ENCODE measurements around the gene DOCK10.
"Not testable (repeated sequence)": the region's sequence is repeated elsewhere in the genome, so short reads cannot be mapped to it uniquely, and the experiment has no call there.

DOCK10 gene

DNA sequence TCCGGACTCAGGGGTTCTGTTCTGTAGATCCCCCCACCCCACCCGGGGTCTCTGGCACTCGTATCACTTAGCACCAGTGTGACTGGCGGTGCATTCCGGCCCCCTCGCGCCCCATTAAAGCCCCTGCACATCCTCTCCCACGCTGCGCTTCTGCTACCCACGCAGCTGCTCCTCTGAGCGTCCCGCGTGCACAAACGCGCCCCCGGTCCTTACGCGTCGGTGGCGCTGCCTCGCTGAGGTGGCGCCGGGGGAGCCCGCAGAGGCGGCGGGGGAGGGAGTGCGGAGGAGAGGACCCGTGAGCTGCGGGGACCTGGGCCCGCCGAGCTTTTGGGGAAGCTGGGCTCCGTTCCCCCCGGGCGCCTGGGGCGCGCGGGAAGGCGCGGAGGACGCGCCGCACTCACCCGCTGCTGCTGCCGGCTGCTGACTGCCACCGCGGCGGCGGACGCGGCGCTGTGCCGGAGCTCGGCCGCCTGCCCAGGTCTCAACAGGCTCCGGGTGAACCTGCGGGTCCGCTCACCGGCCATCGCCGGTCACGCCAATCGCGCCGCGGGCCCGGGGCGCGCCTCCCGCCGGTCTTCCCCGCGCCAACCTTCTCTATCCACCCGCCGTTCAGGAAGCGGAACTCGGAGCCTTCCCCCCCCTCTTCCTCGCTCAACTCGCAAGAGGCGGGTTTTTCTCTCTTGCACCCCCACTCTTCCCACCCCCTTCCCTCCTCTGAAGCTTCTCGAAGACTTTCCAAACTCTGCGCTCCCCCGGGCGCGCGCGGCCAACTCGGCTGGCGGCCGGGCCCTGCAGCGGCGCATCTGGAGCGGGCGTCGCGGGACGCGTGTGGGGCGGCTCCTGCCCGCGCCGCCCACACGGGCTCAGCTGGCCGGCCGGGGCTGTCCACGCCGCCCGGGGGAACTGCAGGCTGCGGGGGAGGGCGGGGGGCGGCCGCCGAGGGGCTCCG lies at the start of gene DOCK10:
Gene DOCK10 (minus strand): TSS at position 618 of the 949 bp plus-strand sequence. CDS start 94 bp downstream, at position 524.
- peak in 2 of 3 donors; percentile 20 to 21 for DNase-seq (ENCODE audit: low read depth in 2 of 3, low spot score in 1 of 3)

DNA sequence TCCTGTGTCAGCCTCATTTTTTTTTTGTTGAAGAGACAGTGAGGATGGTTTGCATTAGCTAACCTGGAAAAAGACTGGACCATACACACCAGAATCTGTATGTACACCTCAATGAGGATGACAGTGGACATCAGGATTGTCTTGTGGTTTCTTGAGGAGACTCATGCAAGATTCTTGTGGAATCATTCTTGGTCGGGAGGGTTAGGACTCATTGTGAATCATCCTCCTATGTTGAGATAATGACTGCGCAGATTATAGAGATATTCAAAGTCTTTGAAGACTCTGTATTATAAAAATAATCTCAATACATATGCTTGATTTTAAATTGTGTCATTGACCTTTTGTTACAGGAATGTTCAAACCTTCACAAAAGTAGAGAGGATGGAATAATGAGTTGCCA lies 49.1 kb upstream of the DOCK10 start:
- no peak for DNase-seq (ENCODE audit: low read depth in 2 of 3, low spot score in 1 of 3)

DNA sequence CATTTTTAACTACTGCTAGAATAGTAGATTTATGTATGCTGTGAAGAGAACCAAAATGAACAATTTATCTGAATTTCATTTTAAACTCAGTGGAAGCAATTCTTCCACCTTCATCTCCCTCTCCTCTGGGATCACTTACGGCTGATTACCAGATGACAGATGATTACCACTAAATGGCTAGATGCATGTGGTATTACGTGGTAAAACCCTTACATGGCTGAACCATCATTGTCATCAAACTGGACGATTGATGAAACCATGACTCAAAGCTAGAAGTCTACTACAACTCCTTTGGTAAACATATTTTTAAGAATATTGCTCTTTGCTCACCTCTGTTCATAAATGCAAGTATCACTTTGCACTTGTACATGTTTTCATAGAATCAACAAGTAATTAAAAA lies 48.5 kb upstream of the DOCK10 start:
- DNase-seq (ENCODE audit: low read depth in 2 of 3, low spot score in 1 of 3) = no peak

DNA sequence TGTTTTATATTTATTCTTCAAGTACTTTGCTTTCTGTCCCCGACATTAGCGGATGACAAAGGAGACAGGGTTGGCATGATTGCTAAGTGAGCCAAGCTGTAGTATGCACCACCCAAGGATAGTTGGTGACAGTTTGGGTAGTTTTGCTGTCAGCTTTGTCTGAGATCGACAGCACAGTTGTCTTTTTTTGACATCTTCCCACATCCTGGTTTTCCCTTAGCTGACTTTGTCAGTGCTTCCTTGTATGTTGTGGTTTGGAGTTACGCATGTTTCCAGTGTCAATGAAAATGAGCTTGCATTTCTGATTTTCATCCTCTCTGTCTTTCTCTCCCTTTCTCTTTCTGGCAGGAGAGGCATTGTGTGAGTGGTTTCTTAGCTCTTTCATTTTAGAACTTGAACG lies 44.6 kb upstream of the DOCK10 start:
- DNase-seq (ENCODE audit: low read depth in 2 of 3, low spot score in 1 of 3) = no peak

DNA sequence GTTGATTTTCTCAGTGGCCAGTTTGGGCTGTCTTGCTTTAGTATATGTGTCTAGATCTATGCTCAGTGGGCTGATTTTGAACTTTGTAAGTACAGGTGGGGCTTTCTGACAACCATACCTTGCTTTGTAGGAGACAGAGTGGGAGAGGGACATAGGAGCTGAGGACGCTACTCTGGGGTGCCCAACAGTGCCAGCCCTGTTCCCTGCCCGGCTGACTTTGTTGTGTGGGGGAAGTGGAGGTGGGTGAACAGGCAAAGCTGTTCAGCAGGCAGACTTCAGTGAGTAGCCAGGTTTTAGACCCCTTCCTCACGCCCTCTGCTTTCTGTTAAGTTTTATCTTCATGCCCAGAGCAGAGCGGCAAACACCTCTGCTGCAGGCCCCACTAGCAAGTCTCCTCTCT lies 44.2 kb upstream of the DOCK10 start:
- no peak for DNase-seq (ENCODE audit: low read depth in 2 of 3, low spot score in 1 of 3)

DNA sequence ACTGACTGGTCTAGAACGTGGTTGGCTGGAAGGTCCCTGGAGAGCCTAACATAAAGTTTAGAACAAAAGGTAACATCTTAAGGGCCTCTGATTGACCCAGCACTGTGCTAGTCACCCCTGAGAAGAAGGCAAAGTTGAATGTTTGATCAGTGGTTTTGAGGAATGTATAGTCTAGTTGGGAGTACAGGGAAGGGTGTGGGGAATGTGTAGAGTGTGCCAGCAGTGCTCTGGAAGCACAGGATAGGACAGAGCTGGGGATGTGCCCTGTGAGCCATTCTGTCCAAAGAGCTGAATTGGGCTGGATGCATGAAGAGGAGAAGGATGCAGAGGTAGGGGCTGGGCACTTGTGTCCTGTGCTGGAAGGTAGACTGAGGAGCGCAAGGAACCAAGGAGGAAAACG lies 41.0 kb upstream of the DOCK10 start:
- no peak for DNase-seq (ENCODE audit: low read depth in 2 of 3, low spot score in 1 of 3)

DNA sequence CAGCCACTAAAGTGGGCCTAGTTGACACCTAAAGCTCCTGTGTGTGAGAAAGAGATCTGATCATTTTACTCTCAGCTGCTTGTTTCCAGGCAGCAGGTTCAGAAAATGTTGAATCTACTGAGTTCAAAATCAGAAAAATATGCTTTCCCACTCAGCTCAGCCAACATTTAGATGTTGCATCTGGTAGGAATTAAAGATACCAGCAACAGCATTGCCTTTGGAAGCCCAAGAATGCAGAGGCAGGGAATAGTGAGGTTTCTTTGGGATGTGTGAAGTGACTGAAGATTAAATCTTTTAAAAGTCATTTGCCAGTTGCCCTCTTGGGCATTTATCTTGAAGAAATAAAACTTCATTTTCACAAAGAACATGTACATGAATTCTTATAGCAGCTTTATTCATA lies 33.9 kb upstream of the DOCK10 start:
- no peak for DNase-seq (ENCODE audit: low read depth in 2 of 3, low spot score in 1 of 3)

DNA sequence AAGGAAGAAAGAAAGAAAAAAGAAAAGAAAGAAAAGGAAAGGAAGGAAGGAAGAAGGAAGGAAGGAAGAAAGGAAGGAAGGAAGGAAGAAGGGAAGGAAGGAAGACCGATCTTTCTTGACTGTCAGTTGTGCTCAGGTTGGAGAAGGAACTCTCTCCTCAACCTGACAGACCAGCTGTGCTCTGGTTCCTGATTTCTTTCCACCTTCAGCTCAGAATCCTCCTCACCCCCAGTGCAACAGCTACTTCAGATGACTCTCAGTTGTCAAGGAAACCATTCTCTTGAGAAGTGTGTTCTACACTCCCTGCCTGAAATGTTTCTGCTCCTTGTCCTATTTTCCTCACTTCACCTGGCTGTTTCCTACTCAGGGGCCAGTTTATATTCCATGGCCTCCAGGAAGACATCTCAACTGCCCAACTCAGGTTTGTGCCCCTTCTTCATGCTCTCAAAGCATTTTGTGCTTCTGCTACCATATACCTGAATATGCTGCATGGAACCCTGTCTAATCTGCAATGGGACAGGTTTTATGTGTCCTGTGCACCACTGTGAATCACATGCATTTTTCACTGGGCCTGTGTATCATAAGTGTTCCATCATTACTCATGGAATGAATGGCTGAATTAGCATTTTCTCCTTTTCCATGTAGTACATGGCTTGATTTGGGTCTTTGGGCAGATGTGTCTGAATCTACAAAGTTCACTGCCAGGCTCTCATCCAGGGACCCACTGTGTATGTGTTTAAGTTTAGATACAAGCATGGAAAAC lies 32.8 kb upstream of the DOCK10 start:
- DNase-seq (ENCODE audit: low read depth in 2 of 3, low spot score in 1 of 3) = no peak

DNA sequence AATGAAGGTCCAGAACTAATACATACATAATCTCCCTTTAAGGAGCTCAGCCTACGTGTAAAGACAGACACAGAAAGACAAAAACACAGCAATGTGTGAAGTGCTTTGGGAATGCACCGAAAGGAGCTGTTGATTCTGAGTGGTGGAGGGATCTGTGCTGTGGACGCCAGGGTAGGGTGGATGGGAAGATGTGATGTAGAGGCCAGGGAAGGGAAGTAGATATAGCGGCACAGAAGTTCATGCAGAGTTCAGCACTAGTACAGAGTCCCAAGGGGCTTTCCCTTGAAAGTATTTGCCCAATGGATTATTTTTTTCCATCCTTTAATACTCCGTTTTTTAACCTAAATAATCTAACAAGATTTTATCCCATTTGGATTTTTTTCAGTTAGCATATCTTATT lies 32.1 kb upstream of the DOCK10 start:
- DNase-seq (ENCODE audit: low read depth in 2 of 3, low spot score in 1 of 3) = no peak

DNA sequence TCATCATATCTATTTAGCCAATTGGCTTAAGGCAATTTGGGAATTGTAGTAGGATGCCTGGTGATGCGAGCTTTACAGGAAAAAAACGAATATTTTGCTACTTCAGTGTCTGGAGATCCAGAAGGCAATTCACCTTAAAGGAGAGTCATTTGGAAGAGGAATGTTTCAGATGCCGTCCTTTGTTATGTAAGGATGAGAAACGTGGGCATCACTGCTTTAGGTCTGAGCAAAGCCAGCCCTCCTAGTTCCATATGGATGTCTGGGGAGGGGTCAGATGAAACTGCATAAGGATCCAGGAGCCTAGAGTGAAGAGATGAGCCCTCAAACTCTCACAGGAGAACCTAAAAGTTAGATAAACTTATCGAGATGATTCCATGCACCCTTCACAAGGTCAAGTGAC lies 30.9 kb upstream of the DOCK10 start:
- no peak for DNase-seq (ENCODE audit: low read depth in 2 of 3, low spot score in 1 of 3)

DNA sequence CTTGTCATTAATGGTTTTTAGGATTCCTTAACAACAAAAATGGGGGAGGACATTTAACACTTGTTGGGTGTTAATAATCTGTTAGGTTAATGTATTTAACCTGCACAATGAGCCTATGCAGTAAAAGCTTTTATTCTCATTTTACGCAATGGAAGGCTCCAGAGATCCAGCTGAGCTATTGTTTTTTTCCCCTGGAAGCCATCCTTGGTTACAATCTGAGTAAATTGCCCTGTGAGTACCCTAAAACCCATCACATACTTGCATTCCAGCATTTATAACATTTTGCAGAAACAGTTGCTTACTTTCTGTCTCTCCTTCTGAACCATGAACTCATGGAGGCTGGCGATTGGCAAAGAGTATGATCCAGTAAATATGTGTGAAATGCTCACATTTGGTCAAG lies 30.2 kb upstream of the DOCK10 start:
- no peak for DNase-seq (ENCODE audit: low read depth in 2 of 3, low spot score in 1 of 3)

DNA sequence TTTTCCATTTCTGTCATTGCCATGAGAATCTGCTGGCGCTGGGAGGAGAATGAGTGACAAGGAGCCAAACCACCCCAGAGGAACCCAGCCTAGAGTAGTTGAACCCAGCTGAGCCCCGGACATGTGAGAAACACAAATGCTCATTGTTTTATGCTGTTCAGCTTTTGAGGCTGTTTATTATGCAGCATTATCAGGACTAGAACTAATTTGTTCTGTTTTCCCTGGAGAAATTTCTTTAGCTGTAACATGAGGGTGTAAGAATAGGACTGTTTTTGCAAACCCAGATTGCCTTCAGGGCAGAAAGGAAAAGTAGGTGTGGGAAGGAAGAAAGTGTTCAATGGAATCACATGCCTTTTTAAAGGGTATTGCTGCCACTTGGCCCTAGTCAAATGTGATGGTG lies 28.5 kb upstream of the DOCK10 start:
- DNase-seq (ENCODE audit: low read depth in 2 of 3, low spot score in 1 of 3) = no peak

DNA sequence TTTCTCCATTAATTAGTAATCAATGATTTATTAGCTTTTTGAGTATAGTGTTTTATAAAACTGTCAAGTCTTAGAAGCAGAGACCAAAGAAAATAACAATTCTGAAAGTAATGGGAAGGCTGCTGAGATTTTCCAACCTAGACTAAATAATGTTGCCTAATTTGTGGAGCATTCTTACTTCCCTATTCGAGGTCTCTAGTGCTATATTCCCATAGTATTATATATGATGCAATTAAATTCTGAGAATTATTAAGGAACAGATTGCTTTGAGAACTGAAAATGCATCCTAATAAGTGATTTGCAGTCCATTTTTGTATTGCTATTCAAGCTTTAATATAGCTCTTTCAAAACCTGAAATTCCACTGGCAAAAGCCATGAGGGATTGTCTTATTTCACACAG lies 27.7 kb upstream of the DOCK10 start:
- no peak for DNase-seq (ENCODE audit: low read depth in 2 of 3, low spot score in 1 of 3)

DNA sequence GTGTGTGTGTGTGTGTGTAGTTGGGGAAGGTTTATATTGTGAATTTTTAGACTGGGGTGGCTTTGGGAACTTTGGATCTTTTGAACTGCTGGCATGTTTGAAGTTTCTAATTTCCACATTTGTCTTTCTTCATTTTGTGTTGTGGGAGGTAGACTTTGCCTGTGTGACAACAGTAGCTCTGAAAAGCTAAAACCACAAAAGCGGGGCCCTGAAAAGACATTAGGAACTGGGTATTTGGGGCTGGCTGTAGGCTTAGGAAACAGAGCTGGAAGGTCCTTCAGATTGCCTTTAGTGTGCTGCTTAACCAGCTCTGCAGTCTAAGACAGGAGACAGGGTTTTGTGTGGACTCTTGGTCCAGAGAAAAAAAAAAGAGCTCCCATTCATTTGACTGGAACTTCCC lies 27.2 kb upstream of the DOCK10 start:
- no peak for DNase-seq (ENCODE audit: low read depth in 2 of 3, low spot score in 1 of 3)

DNA sequence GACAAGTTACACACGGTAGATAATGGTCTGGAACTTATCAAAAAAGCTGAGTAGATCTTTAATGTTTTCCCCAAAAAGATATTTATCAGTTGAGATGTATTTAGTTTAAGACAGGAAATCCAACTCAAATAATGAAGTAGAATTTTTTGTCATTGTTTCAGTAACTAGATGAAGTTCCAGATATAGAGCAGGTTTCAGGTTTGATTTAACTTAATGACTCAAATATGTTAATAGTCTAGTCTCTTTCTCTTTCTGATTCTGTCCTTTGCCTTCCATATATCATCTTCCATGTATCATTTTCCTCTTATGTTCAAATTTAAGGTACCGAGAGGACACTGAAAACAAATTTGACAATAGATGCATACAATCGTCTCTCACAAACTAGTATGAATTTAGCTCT lies 23.6 kb upstream of the DOCK10 start:
- DNase-seq (ENCODE audit: low read depth in 2 of 3, low spot score in 1 of 3) = no peak

DNA sequence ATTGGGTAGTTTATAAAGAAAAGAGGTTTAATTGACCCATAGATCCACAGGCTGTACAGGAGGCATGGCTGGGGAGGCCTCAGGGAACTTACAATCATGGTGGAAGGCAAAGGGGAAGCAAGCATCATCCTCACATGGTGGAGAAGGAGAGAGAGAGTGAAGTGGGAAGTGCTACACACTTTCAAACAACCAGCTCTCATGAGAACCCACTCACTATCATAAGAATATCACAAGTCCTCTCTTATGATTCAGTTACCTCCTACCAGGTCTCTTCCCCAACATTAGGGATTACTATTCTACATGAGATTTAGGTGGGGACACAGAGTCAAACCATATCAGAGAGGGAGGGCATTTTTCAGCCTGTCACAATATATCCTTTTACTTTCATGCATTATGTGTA lies 22.7 kb upstream of the DOCK10 start:
- DNase-seq (ENCODE audit: low read depth in 2 of 3, low spot score in 1 of 3) = no peak

DNA sequence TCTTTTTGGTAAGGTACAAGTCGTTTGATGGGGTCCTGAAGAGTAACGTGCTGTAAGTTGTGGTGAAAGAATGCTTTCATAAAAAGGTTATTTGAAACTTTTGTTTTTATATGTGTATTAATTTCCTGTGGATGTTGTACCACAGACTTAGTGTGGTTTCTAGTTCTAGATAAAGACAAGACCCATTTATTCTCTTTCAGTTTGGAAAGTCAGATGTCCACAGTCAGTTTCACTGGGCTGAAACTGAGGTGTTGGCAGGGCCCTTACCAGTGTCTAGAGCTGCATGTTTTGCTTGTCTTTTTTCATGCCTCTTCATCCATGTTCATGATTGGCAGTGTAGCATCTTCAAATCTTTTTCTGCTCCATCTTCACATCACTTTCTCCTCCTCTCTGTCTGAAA lies 22.1 kb upstream of the DOCK10 start:
- no peak for DNase-seq (ENCODE audit: low read depth in 2 of 3, low spot score in 1 of 3)

DNA sequence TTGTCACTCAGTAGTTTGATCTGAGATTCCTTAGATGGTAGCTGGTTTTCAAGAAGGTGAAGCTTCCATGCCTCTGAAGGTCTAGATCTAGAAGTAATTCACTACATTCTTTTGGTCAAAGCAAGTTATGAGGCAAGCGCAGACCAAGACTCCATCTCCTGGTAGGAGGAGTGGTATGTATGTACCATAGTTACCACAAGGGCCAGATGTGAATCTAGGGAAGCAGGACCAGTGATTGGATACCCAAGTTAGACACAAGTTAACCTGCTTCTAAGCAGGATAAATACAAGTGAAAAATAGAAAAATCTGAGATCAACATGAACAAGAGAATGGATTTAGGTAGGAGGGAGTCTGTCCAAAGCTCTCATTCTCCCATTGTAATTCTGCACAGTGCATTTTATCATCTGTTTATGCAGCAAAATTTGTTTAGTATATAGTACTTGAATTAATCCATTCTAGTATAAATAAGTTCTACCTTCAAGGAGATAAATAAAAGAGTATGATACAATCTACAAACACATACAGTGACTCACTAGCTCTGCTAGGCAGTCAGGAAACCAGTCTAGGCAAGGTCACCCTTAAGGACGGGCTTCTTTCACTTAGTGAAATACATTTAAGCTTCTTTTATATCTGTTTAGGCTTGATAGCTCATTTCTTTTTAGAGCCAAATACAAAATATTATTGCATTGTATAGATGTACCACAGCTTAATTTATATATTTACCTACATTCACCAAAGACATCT lies 14.2 kb upstream of the DOCK10 start:
- DNase-seq (ENCODE audit: low read depth in 2 of 3, low spot score in 1 of 3) = no peak

DNA sequence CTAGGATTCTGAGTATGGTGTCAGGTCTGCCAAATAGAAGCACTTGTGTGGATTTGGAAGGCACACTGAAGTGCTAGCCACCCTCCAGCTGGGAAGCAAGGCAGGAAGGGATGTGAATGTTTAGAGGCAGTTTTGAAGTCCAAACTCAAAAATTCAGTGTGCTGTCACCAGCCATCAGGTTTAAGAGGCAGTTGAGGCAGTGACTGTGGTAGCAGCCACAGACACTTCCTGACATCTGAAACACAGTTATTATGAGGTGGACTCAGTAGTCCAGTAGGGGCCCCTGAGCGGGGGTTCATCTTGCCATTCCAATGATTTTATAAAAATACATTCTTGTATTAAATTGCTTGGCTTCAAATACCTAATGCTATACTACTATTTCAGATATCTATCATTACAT lies 13.4 kb upstream of the DOCK10 start:
- DNase-seq (ENCODE audit: low read depth in 2 of 3, low spot score in 1 of 3) = no peak

DNA sequence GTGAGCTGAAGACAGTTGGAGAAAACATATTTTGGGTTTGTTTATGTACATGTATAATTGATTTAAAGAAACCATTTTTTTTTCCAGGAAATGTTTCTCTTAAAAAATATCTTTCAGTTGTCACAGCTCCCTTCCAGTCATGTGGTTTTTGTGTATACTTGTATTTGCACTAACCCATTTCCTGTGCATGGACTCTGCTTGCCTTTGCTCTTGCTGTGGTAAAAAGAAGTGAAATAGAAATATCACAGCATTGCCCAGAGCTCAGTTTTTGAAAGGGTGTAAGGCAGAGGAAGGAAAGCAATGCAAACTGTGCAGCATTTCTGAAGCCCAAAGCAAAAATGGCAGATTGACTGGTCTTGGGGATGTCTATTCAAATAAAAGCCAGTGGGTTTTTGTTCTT lies 10.4 kb upstream of the DOCK10 start:
- DNase-seq (ENCODE audit: low read depth in 2 of 3, low spot score in 1 of 3) = no peak

DNA sequence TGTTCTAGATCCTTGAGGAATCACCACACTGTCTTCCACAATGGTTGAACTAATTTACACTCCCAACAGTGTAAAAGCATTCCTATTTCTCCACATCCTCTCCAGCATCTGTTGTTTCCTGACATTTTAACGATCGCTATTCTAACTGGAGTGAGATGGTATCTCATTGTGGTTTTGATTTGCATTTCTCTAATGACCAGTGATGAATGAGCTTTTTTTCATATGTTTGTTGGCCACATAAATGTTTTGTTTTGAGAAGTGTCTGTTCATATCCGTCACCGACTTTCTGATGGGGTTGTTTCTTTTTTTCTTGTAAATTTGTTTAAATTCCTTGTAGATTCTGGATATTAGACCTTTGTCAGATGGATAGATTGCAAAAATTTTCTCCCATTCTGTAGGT lies 5.2 kb upstream of the DOCK10 start:
- DNase-seq (ENCODE audit: low read depth in 2 of 3, low spot score in 1 of 3) = not testable (repeated sequence)

DNA sequence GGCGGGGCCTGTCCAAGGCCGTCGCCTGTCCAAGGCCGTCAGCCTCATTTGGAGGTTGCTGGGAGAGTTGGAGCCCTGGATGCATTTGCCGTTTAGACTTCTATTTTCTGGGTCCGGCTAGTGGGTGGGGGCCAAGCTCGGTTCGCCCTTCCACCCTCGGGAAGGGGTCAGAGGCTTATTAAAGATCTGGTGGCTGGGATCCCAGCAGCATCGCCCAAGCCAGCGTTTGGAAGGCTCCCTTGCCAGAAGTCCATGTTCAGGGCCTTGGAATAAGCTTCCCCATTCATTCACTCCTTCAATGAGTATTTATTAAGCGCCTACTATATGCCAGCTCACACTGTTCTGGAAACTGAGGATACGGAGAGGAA lies 516 bp upstream of the DOCK10 start:
- no peak for DNase-seq (ENCODE audit: low read depth in 2 of 3, low spot score in 1 of 3)

Measured in stimulated activated CD4-positive, alpha-beta T cell treated with anti-CD3 and anti-CD28 coated beads, Interleukin-12 subunit alpha, Interleukin-12 subunit beta, amount 100 ng/mL, for 48 hours (primary cell).